Upper lobe of left lung (tissue), 6 donors: Measurements from ENCODE around the gene SNTA1. TPM values are rescaled to one million over a fixed set of nuclear protein-coding genes. Genes with fewer than 3 reads are reported as not detected.

ENCODE experiments used
- ATAC-seq, 2 donors: fragments of 200-7000 bp; cut with Tn5 transposase; one replicate each; pipeline ENCODE4 v1.9.1; 2022; ENCODE audit warnings: mild to moderate bottlenecking in 2 of 2, moderate library complexity in 2 of 2; ENCODE audit not compliant: low FRiP score in 2 of 2
- DNase-seq, 2 donors: peaks; one replicate each; pipeline ENCODE4 v3.0.0-alpha.2; 2019 to 2020
- H3K27ac ChIP-seq, 4 donors: fragments of 200-600 bp; sonication (generic); one replicate each; pipeline ENCODE4 v1.5.1; 2016 to 2019
- H3K27me3 ChIP-seq, 4 donors: fragments of 200-600 bp; sonication (generic); one replicate each; pipeline ENCODE4 v1.5.1; 2017 to 2019
- H3K36me3 ChIP-seq, 4 donors: fragments of 200-600 bp; sonication (generic); one replicate each; pipeline ENCODE4 v1.5.1; 2016 to 2019
- H3K4me1 ChIP-seq, 4 donors: fragments of 200-600 bp; sonication (generic); one replicate each; pipeline ENCODE4 v1.5.1; 2018 to 2019
- H3K4me3 ChIP-seq, 4 donors: fragments of 200-600 bp; sonication (generic); one replicate each; pipeline ENCODE4 v1.5.1; 2017 to 2019; ENCODE audit warnings: mild to moderate bottlenecking in 2 of 4, moderate library complexity in 1 of 4
- H3K9me3 ChIP-seq, 4 donors: fragments of 200-600 bp; sonication (generic); one replicate each; pipeline ENCODE4 v1.5.1; 2018 to 2019
- CTCF ChIP-seq, 6 experiments: fragments of 450-650 bp in 4 of 6; fragments of 200-600 bp in 2 of 6; sonication (generic) in 2 of 6; IDR thresholded peaks; one replicate each; pipeline ENCODE4 v1.5.1; 2016 to 2019; ENCODE audit warnings: antibody characterized with exemption in 6 of 6
- EP300 ChIP-seq, 4 donors: sonication (generic); formaldehyde crosslinking; IDR thresholded peaks; one replicate each; pipeline ENCODE4 v1.5.1; 2017; ENCODE audit warnings: antibody characterized with exemption in 4 of 4, control low read depth in 2 of 4
- POLR2A ChIP-seq, 4 donors: fragments of 450-650 bp; IDR thresholded peaks; one replicate each; pipeline ENCODE4 v1.5.1; 2016 to 2017; ENCODE audit warnings: antibody characterized with exemption in 4 of 4, mild to moderate bottlenecking in 2 of 4
- POLR2AphosphoS5 ChIP-seq, 2 donors: sonication (generic); formaldehyde crosslinking; IDR thresholded peaks; one replicate each; pipeline ENCODE4 v1.5.1; 2017; ENCODE audit warnings: antibody characterized with exemption in 2 of 2
- WGBS, 2 donors: methylation state at CpG; one replicate each; pipeline ENCODE4 v1.1.5; 2017 to 2018; 5-methylcytosine and 5-hydroxymethylcytosine counted together
- total RNA-seq, 6 donors: library from RNA; depleted of rRNA in 4 of 6; stranded (reverse); fragments of >200 nt in 4 of 6; gene quantifications; one replicate each; pipeline versions ENCODE4 v1.1.0 to v1.2.1, GENCODE V29; 2016 to 2021
- donor health status: DM: no; HTN: no; CAD: no; lungs with moderate emphysema.
- donor health status: DM: no; HTN: yes; CAD: no; lungs with severe emphysema.

The SNTA1 gene
- total RNA-seq, 6 donors from 2014 or later = 8.2 to 23.4 (median 11.3) TPM

GRCh38 chr20:33401184-33401920 is 42.2 kb downstream of the SNTA1 start, which contains the start of gene CDK5RAP1:
CDK5RAP1 (minus strand) TSS chr20:33401519; CDS start chr20:33397064, 4,455 bp downstream.
- Histone ChIP-seq H3K4me3 (peak within 1 kb of the TSS; percentile 73 to 98 (median 84)), H3K27me3 (no peaks in the 10 kb centered on the region), H3K36me3 (peaks cover 0 to 8% (median 1%) of the 10 kb centered on the region in 4 donors), H3K27ac (peak within 1 kb of the TSS; percentile 60 to 87 (median 80)), H3K9me3 (no peaks in the 10 kb centered on the region), H3K4me1 (peaks cover 19 to 29% (median 27%) of the 10 kb centered on the region in 4 donors)
- peak in 1 of 6 experiments; percentile 15 for TF ChIP-seq CTCF (IDR thresholded peaks at IDR 0.05)
- TF ChIP-seq EP300 (IDR thresholded peaks at IDR 0.05) = peak in 1 of 4 donors; percentile 47
- TF ChIP-seq POLR2AphosphoS5 (IDR thresholded peaks at IDR 0.05) = peak; percentile 74 to 80
- peak in 1 of 4 donors; percentile 68 for TF ChIP-seq POLR2A (IDR thresholded peaks at IDR 0.05)
- DNase-seq (peak; percentile 89 to 92), ATAC-seq (peak; percentile 94 to 98)
- WGBS, 2 donors = 1% methylated on average over 8 to 42 of the region's 43 CpGs

GRCh38 chr20:33400812-33401183 is 42.8 kb downstream of the SNTA1 start:
- WGBS, 2 donors = 0 to 1% methylated on average over 7 to 8 of the region's 8 CpGs
- peaks cover 19 to 29% (median 27%) of the 10 kb centered on the region in 4 donors for H3K4me1 ChIP-seq
- H3K4me3 ChIP-seq = peak overlapping the region; percentile 73 to 98 (median 84)
- H3K27me3 ChIP-seq = no peaks in the 10 kb centered on the region
- no peaks in the 10 kb centered on the region for H3K9me3 ChIP-seq
- no peak for ATAC-seq
- peaks cover 0 to 13% (median 2%) of the 10 kb centered on the region in 4 donors for H3K36me3 ChIP-seq
- peak overlapping the region; percentile 60 to 87 (median 80) for H3K27ac ChIP-seq
- TF ChIP-seq POLR2AphosphoS5 (IDR thresholded peaks at IDR 0.05) (no peak), POLR2A (IDR thresholded peaks at IDR 0.05) (no peak), EP300 (IDR thresholded peaks at IDR 0.05) (no peak), CTCF (IDR thresholded peaks at IDR 0.05) (no peak)
- no peak for DNase-seq

GRCh38 chr20:33399924-33400323 is 43.6 kb downstream of the SNTA1 start:
- WGBS, 2 donors = 49 to 64% methylated on average over 6 of the region's 6 CpGs
- TF ChIP-seq POLR2AphosphoS5 (IDR thresholded peaks at IDR 0.05) (no peak), POLR2A (IDR thresholded peaks at IDR 0.05) (no peak), CTCF (IDR thresholded peaks at IDR 0.05) (no peak), EP300 (IDR thresholded peaks at IDR 0.05) (no peak)
- Histone ChIP-seq H3K9me3 (no peaks in the 10 kb centered on the region), H3K4me3 (peak overlapping the region in 3 of 4 donors; percentile 73 to 98 (median 83)), H3K27ac (no peak overlapping the region), H3K4me1 (peaks cover 19 to 29% (median 27%) of the 10 kb centered on the region in 4 donors), H3K27me3 (no peaks in the 10 kb centered on the region), H3K36me3 (peaks cover 0 to 22% (median 9%) of the 10 kb centered on the region in 4 donors)
- DNase-seq (peak in 1 of 2 donors; percentile 36), ATAC-seq (no peak)

GRCh38 chr20:33394718-33395117 is 48.8 kb downstream of the SNTA1 start:
- H3K4me1 ChIP-seq = peaks cover 4 to 7% (median 5%) of the 10 kb centered on the region in 4 donors
- no peaks in the 10 kb centered on the region for H3K27me3 ChIP-seq
- no peaks in the 10 kb centered on the region for H3K9me3 ChIP-seq
- no peak overlapping the region for H3K27ac ChIP-seq
- WGBS, 2 donors = 92 to 93% methylated on average over 4 of the region's 4 CpGs
- no peak overlapping the region for H3K4me3 ChIP-seq
- no peak for ATAC-seq
- DNase-seq = no peak
- TF ChIP-seq POLR2AphosphoS5 (IDR thresholded peaks at IDR 0.05) (no peak), POLR2A (IDR thresholded peaks at IDR 0.05) (no peak), EP300 (IDR thresholded peaks at IDR 0.05) (no peak), CTCF (IDR thresholded peaks at IDR 0.05) (no peak)
- H3K36me3 ChIP-seq = peaks cover 21 to 72% (median 37%) of the 10 kb centered on the region in 4 donors
